ENCODE data around the gene ZBTB7C. TPM values are rescaled to one million over a fixed set of nuclear protein-coding genes. Genes with fewer than 3 reads are reported as not detected.

The ZBTB7C gene
- total RNA-seq, 1 donor from 2014 or later: 15.0 TPM

DNA sequence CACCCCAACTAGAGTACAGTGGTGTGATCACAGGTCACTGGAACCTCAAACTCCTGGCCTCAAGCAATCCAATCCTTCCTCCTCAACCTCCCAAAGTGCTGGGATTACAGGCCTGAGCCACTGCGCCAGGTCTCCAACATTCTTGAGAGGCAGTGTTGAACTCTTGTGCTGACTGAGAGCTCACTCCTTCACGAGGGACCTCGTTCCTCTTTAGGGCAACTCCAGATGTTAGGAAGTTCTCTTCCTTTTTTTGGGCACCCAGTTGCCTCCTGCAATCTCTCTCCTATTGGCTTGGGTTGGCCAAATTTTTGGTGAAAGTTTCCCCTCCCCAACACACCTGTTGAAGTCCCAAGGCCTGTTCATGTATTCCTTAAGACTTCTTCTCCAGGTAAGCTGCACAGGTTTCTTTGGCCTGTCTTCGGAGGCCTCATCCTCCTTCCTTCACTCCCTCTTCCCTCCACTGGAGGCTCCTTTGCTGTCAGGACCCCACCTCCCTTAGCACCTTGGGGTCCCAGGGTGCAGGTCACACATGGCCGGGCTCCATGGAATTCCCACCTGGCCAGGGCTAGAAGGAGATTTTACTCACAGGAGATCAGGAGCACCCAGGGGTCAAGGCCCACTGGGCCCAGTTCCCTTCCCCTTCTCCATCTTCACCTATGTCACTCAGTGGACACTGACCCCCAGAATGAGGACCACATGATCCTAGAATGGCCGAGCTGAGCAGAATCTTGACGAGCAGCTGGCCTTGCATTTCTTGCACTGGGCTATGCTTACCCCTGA is 384.1 kb downstream of the ZBTB7C start:
- Histone ChIP-seq H3K4me3 (no peak overlapping the region), H3K27ac (no peak overlapping the region), H3K36me3 (no peaks in the 10 kb centered on the region), H3K9me3 (no peaks in the 10 kb centered on the region), H3K27me3 (ENCODE audit: low read depth) (no peaks in the 10 kb centered on the region), H3K4me1 (peaks cover 21% of the 10 kb centered on the region)
- ATAC-seq (no peak), DNase-seq (peak; percentile 26)
- intact Hi-C loops (cut with DNase I): no loop called here
- TF ChIP-seq, protein P1, sequence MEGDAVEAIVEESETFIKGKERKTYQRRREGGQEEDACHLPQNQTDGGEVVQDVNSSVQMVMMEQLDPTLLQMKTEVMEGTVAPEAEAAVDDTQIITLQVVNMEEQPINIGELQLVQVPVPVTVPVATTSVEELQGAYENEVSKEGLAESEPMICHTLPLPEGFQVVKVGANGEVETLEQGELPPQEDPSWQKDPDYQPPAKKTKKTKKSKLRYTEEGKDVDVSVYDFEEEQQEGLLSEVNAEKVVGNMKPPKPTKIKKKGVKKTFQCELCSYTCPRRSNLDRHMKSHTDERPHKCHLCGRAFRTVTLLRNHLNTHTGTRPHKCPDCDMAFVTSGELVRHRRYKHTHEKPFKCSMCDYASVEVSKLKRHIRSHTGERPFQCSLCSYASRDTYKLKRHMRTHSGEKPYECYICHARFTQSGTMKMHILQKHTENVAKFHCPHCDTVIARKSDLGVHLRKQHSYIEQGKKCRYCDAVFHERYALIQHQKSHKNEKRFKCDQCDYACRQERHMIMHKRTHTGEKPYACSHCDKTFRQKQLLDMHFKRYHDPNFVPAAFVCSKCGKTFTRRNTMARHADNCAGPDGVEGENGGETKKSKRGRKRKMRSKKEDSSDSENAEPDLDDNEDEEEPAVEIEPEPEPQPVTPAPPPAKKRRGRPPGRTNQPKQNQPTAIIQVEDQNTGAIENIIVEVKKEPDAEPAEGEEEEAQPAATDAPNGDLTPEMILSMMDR (IDR thresholded peaks at IDR 0.05): no peak

DNA sequence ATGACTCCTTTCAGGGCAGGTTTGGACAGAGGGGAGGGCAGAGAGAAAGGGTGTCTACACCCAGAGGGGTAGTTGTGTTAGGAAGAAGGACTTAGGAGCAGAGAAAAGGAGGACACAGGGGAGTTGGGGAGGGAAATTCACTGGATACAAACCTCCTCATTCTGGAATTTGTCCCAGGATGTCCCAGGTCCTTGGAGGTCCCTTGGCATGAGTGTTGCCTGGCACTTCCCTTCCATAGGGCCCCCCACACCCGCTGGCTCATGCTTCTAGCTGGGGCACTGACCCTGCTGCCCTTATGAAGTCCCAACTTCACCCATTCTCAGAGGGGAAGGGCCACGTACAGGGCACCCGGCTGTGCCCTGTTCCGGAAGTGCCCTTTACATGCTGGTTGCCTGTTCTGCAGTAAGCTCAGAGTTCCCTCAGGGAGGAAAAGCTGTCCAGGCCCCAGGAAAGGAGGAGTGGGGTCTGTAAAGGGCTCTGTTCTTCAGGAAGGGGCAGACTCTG is 385.1 kb downstream of the ZBTB7C start:
- H3K4me1 ChIP-seq: peaks cover 21% of the 10 kb centered on the region

DNA sequence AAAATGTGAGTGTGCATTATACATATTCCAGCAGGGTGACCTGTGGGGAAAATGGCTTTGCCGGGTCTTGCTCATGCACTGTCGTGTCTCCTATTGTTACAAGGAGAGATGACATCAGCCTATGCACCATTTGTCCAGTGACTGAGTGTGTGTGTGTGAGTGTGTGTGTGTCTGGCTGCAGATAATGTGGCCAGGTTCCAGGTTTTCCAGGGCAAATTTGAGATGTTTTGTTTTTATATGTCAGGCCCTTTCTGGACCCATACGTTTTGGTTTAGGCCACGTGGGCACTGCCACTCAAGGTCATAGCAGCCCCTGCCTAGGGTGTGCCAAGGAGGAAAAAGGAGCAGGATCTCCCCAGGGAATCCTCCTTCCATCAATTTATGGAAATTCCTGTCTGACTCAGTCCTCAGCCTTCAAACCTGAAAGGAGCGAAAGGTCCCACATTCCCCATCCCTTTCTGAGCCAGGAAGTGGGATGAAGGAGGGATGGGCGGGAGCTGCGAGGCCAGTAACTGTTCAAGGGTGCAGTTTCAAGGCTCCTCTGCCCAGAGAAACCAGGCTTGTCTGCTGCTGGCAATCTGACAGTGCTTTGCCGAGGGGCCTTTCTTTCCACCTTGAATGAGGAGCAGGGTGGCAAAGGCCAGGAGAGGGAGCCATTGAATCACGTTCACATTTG is 385.7 kb downstream of the ZBTB7C start:
- H3K27ac ChIP-seq: no peak overlapping the region
- no peak overlapping the region for H3K4me3 ChIP-seq
- H3K27me3 ChIP-seq (ENCODE audit: low read depth): no peaks in the 10 kb centered on the region
- no peaks in the 10 kb centered on the region for H3K36me3 ChIP-seq
- DNase-seq: peak; percentile 36
- TF ChIP-seq, protein P1 (IDR thresholded peaks at IDR 0.05): peak; percentile 34
- intact Hi-C loops (cut with DNase I): no loop called here
- peak in 1 of 2 donors; percentile 34 for ATAC-seq
- H3K9me3 ChIP-seq: no peaks in the 10 kb centered on the region
- H3K4me1 ChIP-seq: peaks cover 21% of the 10 kb centered on the region

More for the DNA sequence above, 385.1 kb downstream of the ZBTB7C start:
- no peaks in the 10 kb centered on the region for H3K36me3 ChIP-seq
- no peaks in the 10 kb centered on the region for H3K9me3 ChIP-seq
- no peak overlapping the region for H3K4me3 ChIP-seq
- no peak overlapping the region for H3K27ac ChIP-seq
- no peaks in the 10 kb centered on the region for H3K27me3 ChIP-seq (ENCODE audit: low read depth)
- TF ChIP-seq, protein P1 (IDR thresholded peaks at IDR 0.05): no peak
- no peak for ATAC-seq
- DNase-seq: peak; percentile 26
- intact Hi-C loops (cut with DNase I): no loop called here

DNA sequence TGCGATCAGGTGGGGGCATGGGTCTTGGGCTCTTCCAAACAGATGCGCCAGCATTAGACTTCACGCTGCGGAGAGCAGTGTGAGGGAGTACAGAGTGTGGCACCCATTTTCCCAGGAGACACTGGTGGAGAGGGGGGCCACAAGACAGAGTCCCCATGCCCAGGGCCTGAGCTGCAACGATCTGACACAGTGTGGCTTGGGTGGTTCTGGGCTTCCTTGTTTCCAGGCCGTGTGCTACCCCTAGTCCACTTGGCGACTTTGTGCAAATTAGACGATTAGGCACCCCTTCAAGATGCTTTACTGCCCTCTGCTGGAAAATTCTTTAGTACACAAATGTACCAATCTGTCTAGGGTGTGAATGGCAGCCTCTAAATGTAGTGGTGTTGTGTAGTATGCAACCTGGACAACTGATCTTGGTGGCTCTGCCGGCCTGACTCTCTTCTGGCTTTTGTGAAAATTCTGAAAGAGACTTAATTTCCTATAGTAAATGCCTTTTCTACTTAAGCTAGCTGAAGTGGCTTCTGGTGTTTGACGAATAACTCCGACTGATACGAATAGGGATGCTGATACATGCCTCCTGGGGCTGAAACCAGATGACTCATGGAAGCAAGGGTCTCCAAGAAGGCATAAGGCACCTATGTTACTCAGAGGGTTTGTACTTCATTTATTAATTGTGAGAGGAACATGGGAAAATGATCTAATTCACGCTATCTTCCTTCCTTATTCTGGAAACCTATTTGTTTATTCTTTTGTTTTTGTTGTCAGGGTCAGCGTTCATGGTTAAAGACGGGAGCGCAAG is 386.5 kb downstream of the ZBTB7C start:
- no peak overlapping the region for H3K27ac ChIP-seq

DNA sequence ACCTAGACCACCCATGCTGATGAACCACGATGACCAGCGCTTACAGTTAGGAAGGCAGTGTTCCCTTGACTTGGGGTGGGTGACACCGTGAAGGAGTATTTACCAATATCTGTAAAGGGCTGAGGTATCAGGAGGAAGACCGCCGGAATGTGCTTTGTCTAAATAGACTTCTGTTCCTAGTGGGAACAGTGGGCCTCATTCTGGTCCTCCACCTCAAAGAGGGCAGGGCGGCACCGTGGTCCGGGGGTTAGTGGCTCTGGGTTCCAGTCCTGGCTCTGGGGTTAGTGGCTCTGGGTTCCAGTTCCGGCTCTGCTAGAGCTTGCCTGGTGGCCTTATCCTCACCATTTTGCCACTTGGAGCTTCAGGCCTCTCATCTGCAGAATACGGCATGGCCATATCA is 387.2 kb downstream of the ZBTB7C start:
- TF ChIP-seq, protein P1 (IDR thresholded peaks at IDR 0.05): no peak
- H3K9me3 ChIP-seq: no peaks in the 10 kb centered on the region
- ATAC-seq (no peak), DNase-seq (no peak)
- H3K4me1 ChIP-seq: peaks cover 10% of the 10 kb centered on the region
- H3K27me3 ChIP-seq (ENCODE audit: low read depth): no peaks in the 10 kb centered on the region
- no peaks in the 10 kb centered on the region for H3K36me3 ChIP-seq
- intact Hi-C loops (cut with DNase I): no loop called here
- H3K27ac ChIP-seq: no peak overlapping the region
- H3K4me3 ChIP-seq: no peak overlapping the region

More for the DNA sequence above, 386.5 kb downstream of the ZBTB7C start:
- Histone ChIP-seq H3K27me3 (ENCODE audit: low read depth) (no peaks in the 10 kb centered on the region), H3K4me1 (peaks cover 17% of the 10 kb centered on the region), H3K36me3 (no peaks in the 10 kb centered on the region), H3K9me3 (no peaks in the 10 kb centered on the region), H3K4me3 (no peak overlapping the region)
- peak; percentile 84 to 86 for ATAC-seq
- intact Hi-C loops (cut with DNase I): no loop called here
- DNase-seq: no peak
- TF ChIP-seq, protein P1 (IDR thresholded peaks at IDR 0.05): peak; percentile 57

Data from lower lobe of right lung (tissue), 2 donors.